H7 (cell line): ENCODE results near the gene E2F8. TPM values are rescaled to one million over a fixed set of nuclear protein-coding genes. Genes with fewer than 3 reads are reported as not detected.

Source experiments
- DNase-seq: peaks from one replicate; pipeline ENCODE4 v3.0.0; 2012
- H3K27me3 ChIP-seq: 2 replicates; pipeline ENCODE4 v1.6.0; 2011; ENCODE audit warnings: mild to moderate bottlenecking, low read length; ENCODE audit not compliant: control insufficient read depth, insufficient read depth
- H3K36me3 ChIP-seq: replicated peaks from 2 replicates; pipeline ENCODE4 v1.5.1; 2011; ENCODE audit warnings: low read length; ENCODE audit not compliant: control insufficient read depth, insufficient read depth
- H3K4me3 ChIP-seq: 2 replicates; pipeline ENCODE4 v1.5.1; 2011; ENCODE audit warnings: low read depth, mild to moderate bottlenecking, control low read depth, low read length, moderate library complexity; ENCODE audit not compliant: insufficient read depth
- total RNA-seq: library from RNA; depleted of rRNA; stranded (reverse); fragments of >200 nt; shearing (Covaris generic); gene quantifications from 2 replicates; pipeline ENCODE4 v1.2.3, GENCODE V29; 2014

E2F8 gene
- total RNA-seq, 1 experiment from 2014 or later, result 5.6 TPM

GRCh38 chr11:19242179-19242932 lies 1.6 kb upstream of the E2F8 start:
- H3K27me3 ChIP-seq, result peaks cover 25% of the 10 kb centered on the region
- DNase-seq, result peak; percentile 62
- no peaks in the 10 kb centered on the region for H3K36me3 ChIP-seq
- peak overlapping the region; percentile 81 for H3K4me3 ChIP-seq

DNA sequence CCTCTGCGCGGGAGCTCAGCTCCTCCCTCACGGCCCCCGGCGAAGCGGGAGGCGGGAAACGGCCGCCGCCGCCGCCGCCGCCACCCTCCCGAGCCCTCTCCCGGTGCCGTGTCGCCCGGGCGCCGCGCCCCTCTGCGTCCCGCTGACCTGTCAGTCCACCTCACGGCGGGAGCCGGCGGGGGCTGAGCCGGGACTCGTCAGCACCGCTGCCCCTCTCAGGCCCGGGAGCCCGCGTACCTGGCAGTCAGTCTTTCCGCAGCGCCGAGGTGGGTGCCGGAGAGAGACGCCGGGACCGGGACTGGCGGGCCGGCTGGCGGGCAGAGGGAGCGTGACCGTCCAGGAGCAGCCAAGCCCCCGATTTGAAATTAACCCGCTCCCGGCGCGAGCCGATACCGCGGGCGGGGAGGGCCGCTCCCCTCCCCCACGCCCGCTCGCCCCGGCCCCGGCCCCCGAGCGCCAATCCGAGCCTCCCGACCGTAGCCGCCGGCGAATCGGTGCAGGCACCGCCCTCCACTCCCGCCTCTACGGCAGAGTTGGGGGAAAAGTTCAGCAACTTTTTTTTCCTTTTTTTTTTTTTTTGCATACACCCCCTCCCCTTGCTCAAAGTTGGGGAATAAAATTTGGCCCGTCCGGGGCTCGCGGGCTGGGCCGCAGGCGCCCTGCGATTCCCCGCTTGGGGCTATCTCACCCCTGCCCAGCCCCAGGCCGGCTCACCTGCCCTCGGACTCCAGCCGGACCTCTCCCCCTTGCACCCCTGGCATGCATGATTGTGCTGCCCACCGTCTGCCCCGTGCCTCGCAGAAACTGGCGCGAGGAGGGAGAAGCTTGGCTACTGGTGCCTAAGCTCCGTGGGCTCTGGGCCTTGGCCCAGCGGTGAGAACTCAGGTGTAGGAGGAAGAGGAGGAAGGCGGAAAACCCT lies 774 bp upstream of the E2F8 start:
- peaks cover 25% of the 10 kb centered on the region for H3K27me3 ChIP-seq
- H3K36me3 ChIP-seq, result peaks cover 3% of the 10 kb centered on the region; the same call in 1 of the 2 replicates
- H3K4me3 ChIP-seq, result peak overlapping the region; percentile 81
- peak; percentile 96 for DNase-seq

DNA sequence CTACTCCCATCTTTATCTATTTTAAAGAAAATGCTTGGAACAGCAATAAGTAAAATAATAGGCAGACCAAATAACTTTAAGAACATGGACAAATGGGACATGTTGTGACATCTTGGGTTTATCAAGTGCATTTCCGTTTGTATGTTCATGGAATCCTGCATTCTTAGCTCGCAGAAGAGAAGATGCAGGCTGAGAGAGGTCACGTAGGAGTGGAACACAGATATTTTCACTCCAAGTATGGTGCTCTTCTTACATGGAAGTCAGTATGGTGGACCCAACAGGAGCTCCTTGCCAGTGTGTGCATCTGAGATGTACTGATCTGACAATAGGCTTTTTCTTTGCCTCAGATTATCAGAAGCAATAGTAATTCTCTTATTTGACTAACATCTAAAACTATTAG lies 1.7 kb downstream of the E2F8 start:
- Histone ChIP-seq H3K4me3 (no peak overlapping the region), H3K36me3 (peaks cover 6% of the 10 kb centered on the region), H3K27me3 (peaks cover 22% of the 10 kb centered on the region)
- DNase-seq, result no peak

- H3K4me3 ChIP-seq, result no peak overlapping the region
- peaks cover 10% of the 10 kb centered on the region for H3K27me3 ChIP-seq
- no peak for DNase-seq
- peaks cover 6% of the 10 kb centered on the region for H3K36me3 ChIP-seq
Observed at GRCh38 chr11:19237813-19238212, 2.9 kb downstream of the E2F8 start.

- Histone ChIP-seq H3K36me3 (peaks cover 6% of the 10 kb centered on the region), H3K4me3 (no peak overlapping the region), H3K27me3 (peaks cover 6% of the 10 kb centered on the region)
- DNase-seq, result no peak
Observed at GRCh38 chr11:19237381-19237780, 3.4 kb downstream of the E2F8 start.

GRCh38 chr11:19234231-19234817 lies 6.4 kb downstream of the E2F8 start:
- no peak for DNase-seq
- Histone ChIP-seq H3K36me3 (peaks cover 6% of the 10 kb centered on the region), H3K4me3 (no peak overlapping the region), H3K27me3 (no peaks in the 10 kb centered on the region)

DNA sequence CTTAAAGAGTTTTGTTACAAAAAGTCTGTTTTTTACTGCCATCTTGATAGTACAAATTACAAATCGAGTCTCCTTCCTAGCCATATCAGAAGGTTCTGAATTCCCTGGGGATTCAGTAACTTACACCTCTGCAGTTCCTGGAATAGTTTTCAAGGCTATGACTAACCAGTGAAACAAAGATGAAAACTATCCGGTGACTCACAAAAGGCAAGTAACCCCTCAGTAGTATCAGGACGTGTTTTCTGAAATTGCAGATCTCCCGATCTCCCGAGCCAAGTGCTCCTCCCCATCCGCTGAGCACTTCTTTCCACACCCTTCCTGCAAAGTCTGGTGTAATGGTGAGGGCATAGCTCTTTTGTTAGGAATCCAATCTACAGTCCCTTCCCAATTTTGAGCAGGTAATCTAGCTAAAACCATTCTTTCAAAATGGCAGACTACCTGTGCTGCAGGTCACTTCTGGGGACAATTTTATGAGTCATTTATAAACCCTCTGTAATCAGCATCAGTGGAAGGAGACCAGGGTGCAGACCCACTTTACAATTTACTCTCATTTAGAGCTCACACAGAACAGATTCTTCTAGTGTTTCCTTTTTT lies 7.7 kb downstream of the E2F8 start:
- H3K4me3 ChIP-seq, result no peak overlapping the region

DNA sequence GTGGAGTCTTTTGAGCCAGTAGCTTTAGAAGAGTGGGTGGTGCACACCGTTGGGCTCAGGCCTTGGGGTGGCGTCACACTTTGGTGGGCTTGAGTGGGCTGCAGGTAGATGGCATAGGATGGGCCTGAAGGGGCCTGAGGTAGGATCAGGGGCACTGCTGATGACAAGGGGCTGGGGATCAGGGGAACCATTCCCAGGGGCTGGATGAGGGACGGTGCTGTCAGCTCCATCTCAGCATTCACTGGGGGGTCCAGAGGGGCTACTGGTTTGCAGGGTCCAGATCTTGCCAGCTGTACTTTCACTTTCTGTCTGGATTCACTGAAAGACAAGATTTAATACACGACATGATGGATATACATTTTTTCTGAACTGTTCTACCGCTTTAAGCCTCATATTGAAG lies 11.1 kb downstream of the E2F8 start:
- no peak for DNase-seq
- H3K27me3 ChIP-seq, result no peaks in the 10 kb centered on the region
- no peak overlapping the region for H3K4me3 ChIP-seq
- H3K36me3 ChIP-seq, result peaks cover 2% of the 10 kb centered on the region

More for the DNA sequence above, 7.7 kb downstream of the E2F8 start:
- Histone ChIP-seq H3K27me3 (no peaks in the 10 kb centered on the region), H3K36me3 (peaks cover 6% of the 10 kb centered on the region)
- DNase-seq, result no peak

DNA sequence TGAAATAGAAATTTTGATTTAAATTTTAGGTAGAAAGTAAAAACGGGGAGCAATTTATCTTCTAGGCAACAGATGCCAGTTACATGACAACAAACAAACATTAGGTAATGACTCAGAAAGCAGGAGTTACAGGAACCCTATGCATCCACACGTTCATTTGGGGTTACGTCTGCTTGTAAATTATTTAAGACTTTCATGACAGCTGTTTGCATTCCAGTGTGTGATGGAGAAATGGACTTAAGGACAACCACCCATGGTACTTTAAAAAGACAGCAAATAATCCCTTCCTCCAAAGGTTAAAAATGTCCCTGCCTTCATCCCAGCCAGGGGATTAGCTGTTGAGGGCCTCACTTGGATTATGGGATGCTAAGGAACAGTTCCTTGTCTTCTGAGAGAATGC lies 11.8 kb downstream of the E2F8 start:
- H3K4me3 ChIP-seq, result no peak overlapping the region
- peaks cover 1% of the 10 kb centered on the region for H3K36me3 ChIP-seq
- DNase-seq, result no peak
- H3K27me3 ChIP-seq, result no peaks in the 10 kb centered on the region

GRCh38 chr11:19226378-19227195 lies 14.2 kb downstream of the E2F8 start:
- Histone ChIP-seq H3K27me3 (no peaks in the 10 kb centered on the region), H3K36me3 (peaks cover 1% of the 10 kb centered on the region), H3K4me3 (no peak overlapping the region)
- DNase-seq, result no peak

- DNase-seq, result no peak
- no peaks in the 10 kb centered on the region for H3K27me3 ChIP-seq
- no peak overlapping the region for H3K4me3 ChIP-seq
- H3K36me3 ChIP-seq, result peaks cover 1% of the 10 kb centered on the region
Observed at GRCh38 chr11:19225581-19225980, 15.2 kb downstream of the E2F8 start.

GRCh38 chr11:19225123-19225522 lies 15.6 kb downstream of the E2F8 start:
- Histone ChIP-seq H3K4me3 (no peak overlapping the region), H3K36me3 (peaks cover 1% of the 10 kb centered on the region), H3K27me3 (no peaks in the 10 kb centered on the region)
- no peak for DNase-seq

DNA sequence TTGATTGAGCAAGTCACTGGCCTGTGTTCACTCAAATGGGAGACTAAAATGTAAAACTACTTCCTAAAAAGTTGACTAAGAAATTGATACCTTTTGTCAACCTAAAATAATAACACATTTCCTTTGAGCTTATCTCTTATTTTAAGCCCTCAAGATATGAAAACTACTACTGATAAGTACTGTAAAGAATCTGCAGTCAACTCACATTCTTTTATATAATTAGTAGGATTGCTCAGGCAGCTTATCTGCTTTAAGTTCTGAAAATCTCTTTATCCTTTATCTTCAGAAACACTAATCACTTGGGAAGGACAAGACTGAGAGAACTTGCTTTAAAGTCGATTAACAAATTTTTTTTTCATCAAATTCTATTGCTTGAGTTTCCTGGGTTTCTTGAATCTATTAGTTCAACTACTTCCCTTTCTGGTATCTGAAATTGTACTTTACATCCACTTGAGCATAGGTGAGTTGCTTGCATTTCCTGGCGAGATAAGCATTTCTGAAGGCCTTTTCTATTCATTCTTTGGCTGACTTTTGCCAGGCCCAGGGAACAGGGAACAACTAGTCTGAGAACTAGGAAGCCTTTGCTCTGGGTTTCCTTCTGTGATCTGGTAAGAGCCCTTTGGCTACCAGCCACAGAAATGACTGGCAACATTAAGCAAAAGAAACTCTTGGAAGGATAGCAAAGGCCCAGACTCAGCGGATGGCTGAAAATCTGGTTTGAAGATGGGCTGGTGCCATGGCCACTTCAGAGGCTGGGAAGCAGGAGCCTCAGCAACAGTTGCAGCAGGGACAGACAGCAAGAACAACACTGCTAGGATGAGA lies 19.6 kb downstream of the E2F8 start:
- H3K27me3 ChIP-seq, result no peaks in the 10 kb centered on the region; the same call in 1 of the 2 replicates

More for the DNA sequence above, 19.6 kb downstream of the E2F8 start:
- H3K36me3 ChIP-seq, result peaks cover 1% of the 10 kb centered on the region; the same call in 1 of the 2 replicates
- no peak overlapping the region for H3K4me3 ChIP-seq
- DNase-seq, result no peak
